DMS53 treated with DMSO at 0.1 percent for 48 hours (cell line): ENCODE data around the gene PBX3.
"Not testable (repeated sequence)": the region's sequence is repeated elsewhere in the genome, so short reads cannot be mapped to it uniquely, and the experiment has no call there.

Experiments
- DNase-seq: peaks from one replicate; lab custom pipeline; 2025; ENCODE audit not compliant: unreplicated experiment; lab: John Stamatoyannopoulos, UW

The PBX3 gene

DNA sequence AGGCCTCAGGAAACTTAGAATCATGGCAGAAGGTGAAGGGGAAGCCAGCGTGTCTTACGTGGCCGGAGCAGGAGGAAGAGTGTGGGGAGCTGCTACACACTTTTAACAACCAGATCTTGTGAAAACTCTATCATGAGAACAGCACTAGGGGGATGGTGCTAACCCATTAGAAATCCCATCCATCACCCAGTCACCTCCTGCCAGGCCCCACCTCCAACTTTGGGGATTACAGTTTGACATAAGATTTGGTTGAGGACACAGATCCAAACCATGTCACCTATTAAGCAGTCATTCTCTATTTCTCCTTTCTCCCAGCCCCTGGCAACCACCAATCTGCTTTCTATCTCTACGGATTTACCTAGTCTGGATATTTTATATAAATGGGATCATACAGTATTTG lies 26.9 kb downstream of the PBX3 start:
- DNase-seq = no peak

DNA sequence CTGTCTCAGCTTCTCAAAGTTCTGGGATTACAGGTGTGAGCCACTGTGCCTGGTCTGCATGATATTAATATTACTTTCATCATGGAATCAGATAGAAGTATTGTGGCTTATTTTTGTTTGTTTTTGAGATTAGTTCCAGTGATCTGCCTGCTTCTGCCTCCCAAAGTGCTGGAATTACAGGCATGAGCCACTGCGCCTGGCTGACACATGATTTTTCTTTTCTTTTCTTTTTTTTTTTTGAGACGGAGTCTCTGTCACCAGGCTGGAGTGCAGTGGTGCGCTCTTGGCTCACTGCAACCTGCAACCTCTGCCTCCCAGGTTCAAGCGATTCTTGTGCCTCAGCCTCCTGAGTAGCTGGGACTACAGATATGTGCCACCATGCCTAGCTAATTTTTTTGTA lies 29.6 kb downstream of the PBX3 start:
- DNase-seq = not testable (repeated sequence)

DNA sequence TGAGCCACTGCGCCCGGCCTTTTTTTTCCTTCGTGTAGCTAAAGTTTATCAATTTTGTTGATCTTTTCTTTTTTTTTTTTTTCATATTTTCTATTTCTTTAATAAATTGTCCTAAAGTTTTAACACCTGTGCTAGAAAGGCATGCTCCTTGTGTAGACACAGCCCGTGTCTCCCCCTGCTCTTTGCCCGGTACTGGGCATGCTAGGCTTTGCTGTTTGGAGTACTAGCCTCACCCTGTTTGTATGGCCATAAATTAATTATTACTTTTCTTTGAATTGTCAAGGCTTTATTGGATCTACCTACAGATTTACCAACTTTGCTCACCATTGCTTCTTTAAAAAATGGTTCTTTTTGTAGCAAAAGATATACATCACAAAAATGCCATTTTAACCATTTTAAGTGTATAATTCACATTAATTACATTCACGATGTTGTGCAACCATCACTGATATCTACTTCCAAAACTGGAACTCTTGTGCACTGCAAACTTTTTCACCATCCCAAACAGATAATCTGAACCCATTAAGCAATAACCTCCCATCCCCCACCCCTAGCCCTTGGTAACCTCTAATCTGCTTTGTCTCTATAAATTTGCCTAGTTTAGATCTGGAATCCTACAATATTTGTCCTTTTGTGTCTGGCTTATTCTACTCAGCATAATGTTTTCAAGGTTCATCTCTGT lies 31.5 kb downstream of the PBX3 start:
- not testable (repeated sequence) for DNase-seq

DNA sequence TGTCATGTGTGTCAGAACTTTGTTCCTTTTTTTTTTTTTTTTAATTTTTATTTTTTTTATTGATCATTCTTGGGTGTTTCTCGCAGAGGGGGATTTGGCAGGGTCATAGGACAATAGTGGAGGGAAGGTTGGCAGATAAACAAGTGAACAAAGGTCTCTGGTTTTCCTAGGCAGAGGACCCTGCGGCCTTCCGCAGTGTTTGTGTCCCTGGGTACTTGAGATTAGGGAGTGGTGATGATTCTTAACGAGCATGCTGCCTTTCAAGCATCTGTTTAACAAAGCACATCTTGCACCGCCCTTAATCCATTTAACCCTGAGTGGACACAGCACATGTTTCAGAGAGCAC lies 32.0 kb downstream of the PBX3 start:
- DNase-seq = not testable (repeated sequence)

DNA sequence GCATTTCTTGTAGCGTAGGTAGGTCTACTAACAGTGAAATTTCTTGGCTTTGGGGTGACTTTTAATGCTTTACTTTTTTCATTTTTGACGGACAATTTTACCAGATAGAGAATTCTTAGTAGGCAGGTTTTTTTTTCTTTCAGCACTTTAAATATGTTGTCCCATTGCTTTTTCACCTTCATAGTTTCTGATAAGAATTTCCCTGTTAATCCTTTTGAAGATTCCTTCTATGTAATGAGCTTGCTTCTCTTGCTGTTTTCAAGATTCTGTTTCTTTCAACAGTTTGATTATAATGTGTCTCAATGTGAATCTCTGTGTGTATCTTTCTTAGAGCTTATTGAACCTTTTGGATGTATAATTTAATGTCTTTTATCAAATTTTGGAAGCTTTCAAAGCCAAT lies 35.5 kb downstream of the PBX3 start:
- no peak for DNase-seq

DNA sequence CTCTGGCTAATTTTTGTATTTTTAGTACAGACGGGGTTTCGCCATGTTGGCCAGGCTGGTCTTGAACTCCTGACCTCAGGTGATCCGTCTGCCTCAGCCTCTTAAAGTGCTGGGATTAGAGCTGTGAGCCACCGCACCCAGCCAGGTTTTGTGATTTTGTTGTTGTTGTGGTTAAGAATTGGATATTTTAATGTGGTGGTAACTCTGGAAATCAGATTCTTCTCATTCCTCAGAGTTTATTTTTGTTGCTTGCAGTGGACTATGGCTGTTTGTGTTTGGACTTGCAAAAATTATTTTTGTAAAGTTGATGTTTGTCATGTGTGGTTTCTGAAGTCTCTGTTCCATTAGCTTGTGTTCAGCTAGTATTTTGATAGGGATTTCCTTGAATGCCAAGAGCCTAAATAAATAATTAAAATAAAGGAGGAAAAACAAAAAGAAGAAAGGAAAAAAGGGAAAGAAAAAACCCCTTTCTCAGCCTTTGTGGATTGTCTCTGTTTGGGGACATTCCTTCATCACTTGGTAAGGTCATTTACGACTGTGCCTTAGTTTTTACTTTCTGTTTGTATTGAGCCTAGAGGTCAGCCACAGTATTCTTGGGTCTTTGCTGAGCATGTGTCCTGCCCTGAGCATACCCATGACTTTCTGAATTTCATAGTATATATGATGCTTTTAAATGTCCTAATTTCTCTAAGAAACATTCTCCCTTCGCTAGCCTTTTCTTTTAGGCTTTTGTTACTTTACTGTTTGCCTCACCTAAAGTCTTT lies 37.3 kb downstream of the PBX3 start:
- no peak for DNase-seq

DNA sequence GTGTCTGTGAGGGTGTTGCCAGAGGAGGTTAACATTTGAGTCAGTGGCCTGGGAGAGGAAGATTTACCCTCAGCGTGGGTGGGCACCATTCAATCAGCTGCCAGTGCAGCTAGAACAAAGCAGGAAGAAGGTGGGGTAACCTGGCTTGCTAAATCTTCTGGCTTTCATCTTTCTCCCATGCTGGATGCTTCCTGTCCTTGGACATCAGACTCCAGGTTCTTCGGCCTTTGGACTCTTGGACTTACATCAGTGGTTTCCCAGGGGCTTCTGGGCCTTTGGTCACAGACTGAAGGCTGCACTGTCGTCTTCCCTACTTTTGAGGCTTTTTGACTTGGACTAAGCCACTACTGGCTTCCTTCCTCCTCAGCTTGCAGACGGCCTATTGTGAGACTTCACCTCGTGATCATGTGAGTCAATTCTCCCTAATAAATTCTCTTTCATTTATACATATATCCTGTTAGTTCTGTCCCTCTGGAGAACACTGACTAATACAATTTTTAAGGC lies 38.1 kb downstream of the PBX3 start:
- DNase-seq = no peak

DNA sequence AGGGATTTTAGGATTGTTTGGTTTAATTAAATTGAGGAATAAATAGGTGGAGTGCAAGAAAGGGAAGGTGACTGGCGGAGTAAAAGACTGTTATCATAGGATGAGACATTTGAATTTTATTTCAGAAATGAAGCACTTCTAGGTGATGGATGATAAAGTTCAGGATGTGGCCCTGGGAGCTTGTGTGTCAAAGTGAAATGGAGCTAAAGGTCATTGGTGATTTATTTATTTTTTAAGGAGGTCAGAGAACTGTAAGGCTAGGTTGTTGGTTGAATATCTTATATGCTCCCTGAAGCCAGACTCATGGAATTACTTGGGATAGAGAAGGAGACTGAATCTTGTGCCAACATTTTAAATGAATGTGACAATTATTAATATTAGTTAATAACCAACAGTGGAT lies 40.5 kb downstream of the PBX3 start:
- DNase-seq = no peak

DNA sequence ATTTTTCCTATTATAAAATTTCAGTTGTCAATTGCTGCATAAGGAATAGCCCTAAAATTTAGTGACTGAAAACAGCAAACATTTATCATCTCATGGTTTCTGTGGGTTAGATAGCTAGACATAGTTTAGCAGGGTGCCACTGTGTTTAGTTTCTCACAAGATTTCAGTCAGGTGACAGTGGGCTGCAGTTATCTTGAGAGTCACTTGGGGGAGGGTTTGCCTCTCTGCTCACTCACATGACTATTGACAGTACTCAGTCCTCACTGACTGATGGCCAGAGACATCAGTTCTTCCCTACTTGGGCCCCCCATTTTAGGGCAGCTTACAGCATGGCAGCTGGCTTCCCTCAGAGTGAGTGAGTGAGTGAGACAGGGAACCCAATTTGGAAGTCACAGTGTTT lies 42.0 kb downstream of the PBX3 start:
- DNase-seq = no peak

DNA sequence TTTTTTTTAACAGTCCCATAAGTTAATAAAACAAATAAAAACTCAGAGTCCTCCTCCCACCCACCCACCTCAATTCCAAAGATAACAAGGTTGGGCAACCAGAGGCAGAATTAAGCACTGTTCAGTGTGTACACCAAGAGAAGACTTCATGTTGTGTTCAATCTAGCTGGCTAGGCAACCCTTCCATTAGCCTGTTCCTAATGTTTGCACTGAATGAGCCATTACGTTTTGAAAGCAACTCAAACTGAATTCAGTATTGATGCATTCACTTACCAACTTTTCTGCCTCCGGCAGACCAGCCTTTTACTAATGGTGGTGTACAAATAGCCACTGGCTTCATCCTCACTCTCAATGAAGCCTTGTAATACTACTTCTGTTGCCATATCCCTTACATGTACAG lies 47.5 kb downstream of the PBX3 start:
- no peak for DNase-seq

DNA sequence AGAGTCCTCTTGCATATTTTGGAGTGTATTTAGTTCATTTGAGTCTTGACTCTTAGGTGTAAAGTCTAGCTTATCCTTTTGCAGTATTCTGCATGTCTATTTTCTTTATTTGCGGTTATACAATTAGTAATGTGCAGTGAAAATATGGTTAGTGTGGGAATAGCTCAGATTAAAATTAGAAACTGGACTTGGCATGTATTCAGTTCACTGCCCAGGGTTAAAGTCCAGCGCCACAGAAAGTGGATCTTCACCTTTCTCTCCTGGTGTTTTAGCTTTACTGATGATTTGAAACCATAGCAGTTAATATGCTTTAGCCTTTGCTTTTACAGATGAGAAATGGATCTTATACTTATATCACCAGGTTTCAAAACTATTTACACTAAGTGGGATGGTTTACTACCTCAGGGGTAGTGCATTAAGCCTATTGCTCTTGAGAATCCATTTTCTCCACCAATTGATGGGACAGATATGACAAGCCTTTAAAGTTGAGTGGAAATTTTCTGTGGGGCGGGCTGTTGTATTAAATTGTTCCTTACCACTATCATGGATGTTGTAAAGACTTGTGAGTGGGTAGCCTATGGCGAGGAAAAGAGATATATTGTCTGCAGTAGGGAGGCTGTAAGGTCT lies 48.9 kb downstream of the PBX3 start:
- DNase-seq = no peak

DNA sequence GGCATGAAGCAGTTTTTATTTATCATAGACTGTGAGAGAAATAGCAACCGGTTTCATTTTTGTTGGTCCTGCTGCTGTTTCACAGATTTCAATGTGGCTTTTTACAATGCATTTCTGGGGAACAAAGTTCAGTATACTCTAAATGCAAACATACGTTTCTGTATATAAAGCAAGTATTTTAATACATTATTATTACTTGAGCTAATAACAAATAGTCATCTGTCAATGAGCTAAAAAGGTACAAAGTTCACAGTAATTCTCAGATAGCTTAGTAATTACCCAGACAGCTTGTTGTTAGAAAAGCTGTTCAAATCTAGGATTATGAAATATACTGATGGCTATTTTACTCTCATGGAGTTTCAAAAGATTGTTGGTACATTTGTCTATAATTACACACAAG lies 50.8 kb downstream of the PBX3 start:
- DNase-seq = no peak

DNA sequence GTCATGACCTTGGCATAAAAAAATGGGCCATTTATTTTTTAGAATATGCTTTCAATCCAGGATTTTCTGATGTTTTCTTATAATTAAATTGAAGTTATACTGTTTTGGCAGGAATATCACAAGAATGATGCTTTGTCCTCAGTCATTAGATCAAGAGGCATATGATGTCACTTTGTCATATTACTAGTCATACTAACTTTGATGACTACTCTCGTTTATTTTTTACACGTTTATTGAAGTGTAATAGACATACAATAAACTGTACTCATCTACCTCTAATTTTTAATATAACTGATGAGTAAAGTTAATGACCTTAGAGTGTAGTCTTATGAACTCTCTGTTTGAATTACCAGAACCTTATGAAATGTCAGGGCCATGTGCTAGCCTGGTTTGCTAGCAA lies 56.4 kb downstream of the PBX3 start:
- DNase-seq = no peak

DNA sequence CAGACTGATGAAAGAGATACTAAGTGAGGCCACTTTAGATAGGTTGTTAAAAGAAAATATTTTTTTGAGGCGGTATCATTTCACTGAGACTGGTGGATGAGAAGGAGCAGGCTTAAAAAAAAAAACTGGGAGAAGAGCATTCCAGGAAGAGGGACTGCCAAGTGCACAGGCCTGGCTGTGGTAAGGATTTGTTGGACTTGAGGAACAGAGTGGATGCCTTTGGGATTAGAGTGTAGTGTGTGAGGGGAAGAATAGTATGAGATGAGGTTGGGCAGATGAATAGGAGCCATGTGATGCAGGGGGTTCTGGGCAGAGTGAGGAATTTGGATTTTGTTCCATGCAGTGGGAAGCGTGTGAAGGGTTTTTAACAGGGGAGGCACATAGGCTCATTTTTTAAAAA lies 57.9 kb downstream of the PBX3 start:
- DNase-seq = no peak

DNA sequence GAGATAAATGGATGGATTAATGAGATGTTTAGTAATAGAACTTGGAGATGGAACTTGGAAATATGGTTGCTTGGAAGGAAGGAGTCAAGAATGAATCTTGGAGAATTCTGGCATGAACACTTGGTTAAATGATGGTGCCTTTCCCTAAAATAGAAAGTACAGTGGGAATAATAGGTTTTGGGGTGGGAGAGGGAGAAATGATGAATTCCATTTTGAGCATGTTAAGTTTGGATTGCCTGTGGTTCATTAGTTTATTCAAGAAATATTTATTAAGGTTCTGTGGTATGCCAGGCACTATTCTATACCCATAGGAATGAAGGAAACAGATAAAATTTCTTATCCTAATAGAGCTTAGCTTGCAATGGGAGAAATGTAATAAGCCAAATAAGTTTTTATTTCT lies 58.4 kb downstream of the PBX3 start:
- DNase-seq = no peak

DNA sequence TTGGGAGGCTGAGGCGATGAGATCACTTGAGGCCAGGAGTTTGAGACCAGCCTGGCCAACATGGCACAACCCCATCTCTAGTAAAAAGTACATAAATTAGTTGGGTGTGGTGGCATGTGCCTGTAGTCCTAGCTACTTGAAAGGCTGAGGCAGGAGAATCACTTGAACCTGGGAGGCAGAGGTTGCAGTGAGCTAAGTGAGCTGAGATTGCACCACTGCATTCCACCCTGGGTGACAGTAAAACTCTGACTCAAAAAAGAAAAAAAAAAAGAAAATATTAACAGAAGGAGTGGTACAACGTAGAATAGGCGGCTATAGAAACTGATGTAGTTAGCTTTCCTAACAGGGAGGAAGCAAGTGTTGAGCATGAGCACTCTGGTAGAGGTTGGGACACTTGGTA lies 59.9 kb downstream of the PBX3 start:
- DNase-seq = no peak

DNA sequence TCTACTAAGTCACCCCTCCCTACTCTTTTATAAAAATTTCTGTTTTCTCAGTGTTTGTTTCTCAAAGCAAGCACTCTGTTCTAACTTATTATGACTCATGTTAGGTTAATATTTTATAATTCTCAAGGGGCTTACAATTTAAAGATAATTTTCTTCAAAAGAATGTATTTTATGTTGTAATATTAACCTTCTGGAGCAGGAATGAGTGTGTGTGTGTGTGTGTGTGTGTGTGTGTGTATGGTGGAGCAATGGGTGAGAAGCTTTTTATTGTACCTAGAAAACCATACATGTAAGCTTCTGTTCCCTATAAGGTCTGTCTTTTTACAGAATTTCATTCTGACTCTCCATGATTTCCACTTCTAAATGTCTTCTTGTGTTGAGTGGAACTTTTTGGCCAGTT lies 63.0 kb downstream of the PBX3 start:
- DNase-seq = no peak

DNA sequence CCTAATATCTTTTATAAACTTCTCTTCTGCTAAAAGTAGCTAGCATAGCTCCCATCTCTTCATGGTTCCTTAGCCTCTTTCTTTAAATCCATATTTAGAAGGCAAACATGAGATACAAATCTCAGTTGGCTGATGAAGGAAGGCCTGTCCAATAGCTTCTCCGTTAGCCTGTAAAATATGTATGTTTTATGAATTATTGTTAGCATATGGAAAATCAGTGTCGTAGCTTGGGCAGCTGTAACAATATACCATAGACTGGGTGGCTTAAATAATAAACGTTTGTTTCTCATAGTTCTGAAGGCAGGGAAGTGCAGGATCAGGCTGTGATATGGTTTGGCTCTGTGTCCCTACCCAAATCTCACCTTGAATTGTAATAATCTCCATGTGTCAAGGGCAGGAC lies 63.8 kb downstream of the PBX3 start:
- no peak for DNase-seq

DNA sequence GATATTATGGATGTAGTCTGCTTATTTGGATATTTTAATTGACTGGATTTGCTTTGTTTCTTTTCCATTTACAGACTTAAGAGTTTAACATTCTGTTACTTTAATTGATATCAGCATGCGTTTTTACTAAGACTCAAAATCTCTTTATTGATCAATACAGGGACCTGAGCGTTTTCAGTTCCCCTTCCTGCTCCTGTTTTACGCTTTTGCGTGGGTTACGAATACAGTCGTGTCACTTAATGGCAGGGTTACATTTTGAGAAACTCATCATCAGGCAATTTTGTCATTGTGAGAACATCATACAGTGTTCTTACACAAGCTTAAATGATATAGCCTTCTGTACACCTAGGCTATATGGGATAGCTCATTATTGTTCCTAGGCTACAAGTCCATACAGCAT lies 65.2 kb downstream of the PBX3 start:
- DNase-seq = no peak

DNA sequence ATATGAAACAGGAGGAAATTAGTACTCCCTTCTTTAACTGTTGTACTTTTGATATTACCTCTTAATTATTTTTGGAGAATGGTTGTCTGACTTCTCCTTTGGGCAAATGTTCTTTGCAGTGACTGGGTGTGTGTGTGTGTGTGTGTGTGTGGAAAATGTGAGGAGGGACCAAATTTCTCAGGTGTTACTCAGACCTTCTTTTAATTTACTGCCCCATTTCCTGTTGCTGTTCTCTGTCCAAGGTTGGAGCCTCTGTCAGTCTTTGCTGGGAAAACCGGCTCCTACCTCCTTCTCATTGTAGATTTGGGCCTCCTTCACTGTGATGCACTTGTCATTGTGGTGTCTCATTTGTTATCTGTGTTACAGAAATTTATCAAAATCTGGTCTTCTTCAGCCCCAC lies 68.4 kb downstream of the PBX3 start:
- DNase-seq = no peak

DNA sequence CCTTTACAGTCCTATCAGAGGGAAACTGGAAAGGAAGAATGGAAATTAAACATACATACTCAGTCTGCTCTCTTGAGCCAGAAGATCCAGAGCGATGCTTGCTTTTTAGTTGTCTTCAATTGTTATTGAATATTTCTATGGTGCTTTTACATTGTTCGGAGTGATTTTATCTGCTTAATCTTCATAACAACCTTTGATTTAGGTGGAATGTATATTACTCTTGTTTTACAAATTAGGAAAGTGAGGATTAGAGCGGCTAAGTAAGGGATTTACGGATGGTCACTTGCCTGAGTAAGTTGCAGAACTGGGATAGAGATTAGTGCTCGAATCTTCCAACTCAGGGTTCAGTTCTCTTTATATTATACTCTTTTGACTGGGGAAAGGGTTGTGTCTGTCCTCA lies 69.1 kb downstream of the PBX3 start:
- DNase-seq = no peak

DNA sequence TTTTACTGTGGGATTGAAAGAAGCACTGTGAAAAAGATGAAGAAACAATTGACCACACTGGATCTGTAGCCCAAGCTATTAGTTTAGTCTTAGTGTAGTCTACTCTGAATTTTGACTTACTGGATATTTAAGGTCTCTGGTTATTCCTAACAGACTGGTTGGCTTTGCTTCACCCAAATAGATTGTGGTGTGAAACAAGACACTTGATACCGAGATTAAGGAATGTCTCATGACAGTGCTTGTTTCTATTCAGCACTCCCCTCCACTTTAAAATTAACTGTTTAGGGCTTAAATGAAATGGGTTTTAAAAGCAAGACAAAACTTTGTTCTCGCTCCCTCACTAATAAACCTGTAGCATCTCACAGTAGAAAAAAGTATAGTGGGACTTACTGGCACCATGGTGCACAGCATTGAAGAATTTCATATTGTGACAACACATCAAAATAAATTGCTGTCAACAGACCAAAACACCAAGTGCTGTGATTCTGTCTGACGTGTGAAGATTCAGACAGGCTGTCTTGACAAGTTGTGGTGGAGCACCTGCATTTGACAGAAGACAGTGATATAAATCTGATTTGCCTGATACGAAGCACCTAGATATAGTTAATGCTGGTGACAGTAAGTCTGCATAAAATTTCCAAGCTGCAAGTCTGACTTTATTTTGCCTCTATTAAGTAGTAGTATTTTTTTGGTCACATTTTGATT lies 73.1 kb downstream of the PBX3 start:
- no peak for DNase-seq
